Liver (tissue), 3 donors: ENCODE data around the gene NUP93.

ENCODE experiments used
- EGR1 ChIP-seq, 2 donors: IDR thresholded peaks; 2 replicates each; pipeline ENCODE4 v1.6.1; 2016 to 2018; ENCODE audit warnings: antibody characterized with exemption in 2 of 2, low read depth in 2 of 2
- REST ChIP-seq: IDR thresholded peaks from 2 replicates; pipeline ENCODE4 v1.6.1; 2016; ENCODE audit warnings: antibody characterized with exemption, mild to moderate bottlenecking
- TAF1 ChIP-seq: conservative IDR thresholded peaks from 2 replicates; pipeline ENCODE4 v1.6.1; 2016; ENCODE audit warnings: antibody characterized with exemption, mild to moderate bottlenecking
- ZBTB33 ChIP-seq: IDR thresholded peaks from 2 replicates; pipeline ENCODE4 v1.6.1; 2016; ENCODE audit warnings: antibody characterized with exemption
- TF ChIP-seq, protein P1 (sequence below): fragments of 150-350 bp; IDR thresholded peaks from 2 replicates; pipeline ENCODE4 v1.5.1; 2017; ENCODE audit warnings: improper control_type of control experiment, low read depth, low read length; ENCODE audit not compliant: missing input control
- donor health status: healthy.
- donor health status: healthy.

GRCh38 chr16:56852401-56852730, 122.4 kb downstream of the NUP93 start:
- TF ChIP-seq, protein P1, sequence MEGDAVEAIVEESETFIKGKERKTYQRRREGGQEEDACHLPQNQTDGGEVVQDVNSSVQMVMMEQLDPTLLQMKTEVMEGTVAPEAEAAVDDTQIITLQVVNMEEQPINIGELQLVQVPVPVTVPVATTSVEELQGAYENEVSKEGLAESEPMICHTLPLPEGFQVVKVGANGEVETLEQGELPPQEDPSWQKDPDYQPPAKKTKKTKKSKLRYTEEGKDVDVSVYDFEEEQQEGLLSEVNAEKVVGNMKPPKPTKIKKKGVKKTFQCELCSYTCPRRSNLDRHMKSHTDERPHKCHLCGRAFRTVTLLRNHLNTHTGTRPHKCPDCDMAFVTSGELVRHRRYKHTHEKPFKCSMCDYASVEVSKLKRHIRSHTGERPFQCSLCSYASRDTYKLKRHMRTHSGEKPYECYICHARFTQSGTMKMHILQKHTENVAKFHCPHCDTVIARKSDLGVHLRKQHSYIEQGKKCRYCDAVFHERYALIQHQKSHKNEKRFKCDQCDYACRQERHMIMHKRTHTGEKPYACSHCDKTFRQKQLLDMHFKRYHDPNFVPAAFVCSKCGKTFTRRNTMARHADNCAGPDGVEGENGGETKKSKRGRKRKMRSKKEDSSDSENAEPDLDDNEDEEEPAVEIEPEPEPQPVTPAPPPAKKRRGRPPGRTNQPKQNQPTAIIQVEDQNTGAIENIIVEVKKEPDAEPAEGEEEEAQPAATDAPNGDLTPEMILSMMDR = no peak
- no peak for TF ChIP-seq TAF1
- no peak for TF ChIP-seq ZBTB33
- TF ChIP-seq EGR1 (IDR thresholded peaks at IDR 0.05; ENCODE audit: low read depth in 2 of 2) = no peak
- no peak for TF ChIP-seq REST
